Measurements from ENCODE around the gene IFNA5.

Gene IFNA5

GRCh38 chr9:21289848-21290247, 15.3 kb downstream of the IFNA5 start:
- no peak for DNase-seq

- no peak for DNase-seq
Measured at GRCh38 chr9:21287280-21287679, 17.8 kb downstream of the IFNA5 start.

GRCh38 chr9:21286659-21287058, 18.5 kb downstream of the IFNA5 start:
- no peak for DNase-seq

GRCh38 chr9:21286099-21286498, 19.0 kb downstream of the IFNA5 start:
- DNase-seq, result no peak

DNA sequence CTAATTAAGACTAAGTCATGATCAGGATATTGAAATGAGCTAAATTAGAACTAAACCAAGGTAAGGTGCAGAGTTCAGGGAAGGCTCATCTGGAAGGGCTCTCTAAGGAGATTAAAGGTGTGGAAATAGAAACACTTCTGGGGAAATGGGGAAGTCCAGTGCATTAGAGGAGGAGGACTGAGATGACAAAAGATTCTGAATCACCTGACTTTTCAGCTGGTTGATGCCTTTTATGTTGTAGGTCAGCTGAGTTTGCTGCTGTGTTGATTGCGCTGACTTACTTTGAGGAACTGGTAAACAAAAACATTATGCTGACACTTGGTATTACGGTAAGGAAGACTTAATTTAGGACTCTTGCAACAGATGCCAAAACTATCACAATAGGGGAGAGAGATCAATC, 23.8 kb downstream of the IFNA5 start:
- DNase-seq, result no peak

DNA sequence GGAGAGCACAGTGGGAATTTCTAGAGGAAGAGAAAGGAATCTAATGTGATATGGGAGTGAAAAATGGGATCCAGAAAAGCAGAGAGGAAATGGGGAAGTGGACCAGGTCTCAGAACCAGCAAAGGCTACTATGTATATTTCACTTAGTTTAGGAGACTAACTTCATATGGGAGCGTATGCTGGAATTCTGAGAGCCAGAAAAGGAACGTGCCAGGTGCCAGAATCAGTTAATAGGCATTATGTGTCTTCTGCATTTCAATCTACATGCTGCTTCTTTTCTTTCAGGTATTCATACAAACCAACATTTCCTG, 36.8 kb downstream of the IFNA5 start:
- DNase-seq, result no peak

GRCh38 chr9:21267485-21268346, 37.4 kb downstream of the IFNA5 start:
- no peak for DNase-seq

DNA sequence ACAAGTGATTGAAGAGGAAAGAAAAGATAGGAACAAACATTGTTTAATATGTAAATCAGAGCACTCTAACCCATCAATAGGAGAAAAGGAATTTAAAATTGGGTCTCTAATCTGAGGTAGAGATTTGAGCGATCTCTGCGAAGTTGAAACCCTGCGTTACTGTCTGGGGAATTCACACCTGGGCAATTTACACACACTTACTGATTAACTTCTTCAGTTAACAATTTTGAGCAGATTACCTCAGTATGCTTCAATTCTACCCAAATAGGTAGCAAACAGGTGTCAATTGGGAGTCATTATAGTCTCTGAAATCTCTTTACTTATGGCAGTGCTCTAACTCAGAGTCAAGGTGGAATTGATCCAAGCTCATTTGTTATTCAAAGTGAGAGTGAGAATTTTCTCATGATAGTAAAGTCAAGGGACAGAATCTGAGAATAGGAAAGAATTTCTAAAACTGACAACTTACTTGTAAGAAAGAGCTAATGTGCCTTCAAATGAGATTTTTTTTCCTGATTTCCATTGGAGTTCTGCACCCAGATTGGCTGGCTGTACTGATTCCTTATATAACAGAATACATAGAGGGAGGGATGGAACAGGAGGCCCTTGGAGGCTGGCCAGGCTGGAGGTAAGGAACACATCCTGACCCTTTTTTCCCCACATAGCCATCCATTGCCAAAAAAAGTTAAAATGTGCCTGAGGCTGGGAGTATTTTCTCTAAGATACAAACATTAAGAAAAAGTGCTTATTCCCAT, 38.2 kb downstream of the IFNA5 start:
- no peak for DNase-seq

GRCh38 chr9:21265421-21266189, 39.5 kb downstream of the IFNA5 start:
- no peak for DNase-seq

- DNase-seq, result no peak
Measured at GRCh38 chr9:21255538-21256212, 49.4 kb downstream of the IFNA5 start.

Data from activated CD4-positive, CD25-positive, alpha-beta regulatory T cell treated with anti-CD3 and anti-CD28 coated beads, Interleukin-2, amount 50 U/mL, for 72 hours (primary cell).